Measurements from ENCODE around the gene GRAMD1A.
"Not testable (repeated sequence)": the region's sequence is repeated elsewhere in the genome, so short reads cannot be mapped to it uniquely, and the experiment has no call there.

GRAMD1A gene

DNA sequence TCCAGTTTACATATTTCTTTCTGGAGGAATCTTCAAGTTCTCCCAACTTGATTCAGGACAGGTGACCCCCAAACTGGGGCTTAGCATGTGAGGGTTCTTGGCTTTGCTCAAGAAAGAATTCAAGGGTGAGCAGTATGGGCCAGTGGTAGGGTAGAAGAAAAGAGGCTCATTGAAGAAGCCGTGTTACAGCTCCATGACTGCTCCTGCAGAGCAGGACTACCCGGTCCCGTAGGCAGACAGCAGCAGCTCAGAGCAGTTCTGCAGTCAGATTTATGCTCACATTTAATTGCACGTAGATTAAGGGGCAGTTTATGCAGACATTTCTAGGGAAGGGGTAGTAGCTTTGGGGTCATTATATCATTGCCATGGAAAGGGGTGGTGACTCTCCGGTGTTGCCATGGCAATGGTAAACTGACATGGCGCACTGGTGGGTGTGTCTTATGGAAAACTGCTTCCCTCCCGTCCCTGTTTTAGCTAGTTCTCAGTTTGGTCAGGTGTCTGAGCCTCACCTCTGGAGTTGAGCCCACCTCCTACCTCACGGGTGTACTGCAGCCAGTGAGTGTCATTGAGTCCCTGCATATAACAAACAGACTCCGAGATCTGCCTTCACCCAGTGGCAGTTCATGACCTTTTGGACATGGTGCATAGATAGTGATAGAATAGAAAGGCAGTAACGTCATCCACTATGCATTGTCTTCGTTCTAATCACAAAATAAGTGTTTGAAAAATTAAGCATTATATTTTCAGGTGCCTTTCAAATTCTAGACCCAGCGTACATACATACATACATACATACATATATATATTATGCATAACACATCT is 20.1 kb upstream of the GRAMD1A start:
- DNase-seq = no peak

DNA sequence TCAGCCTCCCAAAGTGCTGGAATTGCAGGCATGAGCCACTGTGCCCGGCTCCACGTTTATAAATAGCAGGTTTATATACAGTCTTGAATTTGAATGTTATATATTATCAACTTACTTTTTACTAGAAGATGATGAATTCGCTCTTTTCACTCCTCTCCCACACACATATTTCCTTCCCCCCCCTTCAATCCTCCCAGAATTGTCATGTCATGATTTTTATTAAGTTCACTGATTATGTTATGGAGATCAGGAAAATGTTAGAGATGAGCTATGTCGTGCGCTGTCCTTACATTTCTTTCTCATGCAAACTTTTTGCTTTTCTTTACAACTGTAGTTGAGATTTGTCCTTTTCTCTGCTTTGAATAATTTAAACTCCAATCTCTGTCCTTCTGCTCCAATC is 17.8 kb upstream of the GRAMD1A start:
- no peak for DNase-seq

- no peak for DNase-seq
Measured at GRCh38 chr19:34983786-34984185, 16.3 kb upstream of the GRAMD1A start.

GRCh38 chr19:34984287-34984686 is 15.8 kb upstream of the GRAMD1A start:
- DNase-seq = no peak

GRCh38 chr19:34985249-34986022 is 14.7 kb upstream of the GRAMD1A start:
- no peak for DNase-seq

DNA sequence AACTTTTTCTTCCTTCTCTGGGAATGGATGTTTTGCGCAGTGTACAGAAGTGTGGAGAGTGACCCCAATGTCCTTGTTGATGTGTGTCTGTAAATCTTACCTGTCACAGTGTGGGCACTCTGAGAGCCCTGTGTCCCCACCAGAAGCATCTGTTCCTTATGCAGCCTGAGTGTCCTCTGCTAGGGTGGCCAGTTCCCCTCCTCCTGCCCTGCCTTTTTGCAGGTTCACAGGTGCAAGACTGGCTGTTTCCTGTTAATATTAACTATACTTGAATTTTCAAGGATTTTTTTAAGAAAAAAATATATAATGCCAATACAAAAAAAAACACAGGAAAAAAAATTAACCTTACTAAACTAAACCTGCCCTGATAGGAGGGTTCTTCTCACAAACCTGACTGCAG is 12.0 kb upstream of the GRAMD1A start:
- no peak for DNase-seq

DNA sequence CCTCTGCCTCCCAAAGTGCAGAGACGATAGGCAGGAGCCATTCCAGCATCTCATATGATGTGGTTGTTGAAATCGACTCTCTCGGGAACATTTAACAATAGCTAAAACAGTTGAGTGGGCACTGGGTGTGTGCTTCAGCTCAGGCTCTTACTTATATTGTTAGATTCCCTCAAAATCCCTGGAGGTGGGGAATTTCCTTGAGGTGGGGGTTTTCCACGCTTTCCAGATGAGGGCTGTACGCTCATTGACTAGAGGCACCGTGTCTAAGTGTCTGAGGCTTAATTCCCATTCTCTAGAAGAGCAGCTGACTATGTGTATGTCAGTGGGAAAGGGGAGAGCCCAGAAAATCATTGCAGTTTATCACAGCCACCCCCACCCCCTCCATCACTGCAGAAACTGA is 10.8 kb upstream of the GRAMD1A start:
- DNase-seq = no peak

GRCh38 chr19:34990578-34991192 is 9.4 kb upstream of the GRAMD1A start:
- DNase-seq = no peak

DNA sequence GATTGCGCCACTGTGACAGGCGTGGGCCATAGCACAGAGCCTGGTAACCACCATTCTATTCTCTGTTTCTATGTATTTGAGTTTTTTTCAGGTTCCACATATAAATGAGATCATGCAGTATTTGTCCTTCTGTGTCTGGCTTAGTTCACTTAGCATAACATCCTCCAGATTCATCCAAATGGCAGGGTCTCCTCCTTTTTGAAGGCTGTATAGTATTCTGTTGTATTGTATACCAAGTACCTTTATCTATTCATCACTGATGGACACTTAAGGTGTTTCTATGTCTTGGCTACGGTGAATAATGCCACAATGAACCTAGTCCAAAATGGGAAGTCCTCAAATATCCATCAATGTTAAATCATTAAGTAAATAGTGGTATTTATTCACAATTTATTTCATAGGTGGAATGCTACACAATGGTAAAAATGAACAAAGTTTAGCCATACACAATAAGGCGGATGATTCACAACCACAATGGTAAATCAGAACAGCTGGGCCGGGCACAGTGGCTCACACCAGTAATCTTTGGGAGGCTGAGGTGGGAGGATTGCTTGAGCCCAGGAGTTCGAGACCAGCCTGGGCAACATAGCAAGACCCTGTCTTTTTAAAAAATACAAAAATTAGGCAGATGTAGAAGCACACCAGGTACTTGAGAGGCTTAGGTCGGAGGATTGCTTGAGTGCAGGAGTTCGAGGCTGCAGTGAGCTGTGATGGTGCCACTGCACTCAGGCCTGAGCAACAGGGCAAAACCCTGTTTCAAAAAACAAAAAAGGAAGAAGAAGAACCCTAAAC is 8.4 kb upstream of the GRAMD1A start:
- no peak for DNase-seq

DNA sequence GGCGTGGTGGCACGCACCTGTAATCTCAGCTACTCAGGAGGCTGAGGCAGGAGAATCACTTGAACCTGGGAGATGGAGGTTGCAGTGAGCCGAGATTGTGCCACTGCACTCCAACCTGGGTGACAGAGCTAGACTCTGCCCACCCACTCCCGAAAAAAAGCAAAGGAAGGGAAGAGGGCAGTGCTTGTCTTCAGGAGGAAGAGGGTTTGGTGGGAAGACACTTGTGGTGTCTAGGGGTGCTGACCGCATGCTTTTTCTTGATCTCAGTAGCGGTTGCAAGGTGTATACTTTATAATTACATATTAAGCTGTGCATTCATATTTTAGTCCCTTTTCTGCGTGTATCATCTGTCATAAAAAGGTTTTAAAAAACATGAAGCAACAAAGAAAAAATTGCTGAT is 7.5 kb upstream of the GRAMD1A start:
- DNase-seq = not testable (repeated sequence)

DNA sequence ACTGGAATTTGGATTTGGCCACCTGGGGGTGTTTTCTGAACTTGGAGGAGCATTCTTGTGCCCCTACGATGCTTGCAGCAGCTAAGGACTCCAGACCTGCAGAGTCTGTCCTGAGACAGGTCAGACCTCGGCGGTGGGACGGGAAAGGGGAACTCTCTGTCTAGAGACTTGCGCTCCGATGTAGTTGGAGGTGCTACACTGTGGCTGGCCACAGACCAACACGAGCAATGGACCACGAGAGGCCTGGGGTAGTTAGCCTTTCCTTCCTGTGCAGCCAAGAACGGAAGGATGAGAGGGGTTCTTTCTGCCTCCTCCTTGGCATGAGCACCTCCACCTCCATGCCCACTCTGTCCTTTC is 5.9 kb upstream of the GRAMD1A start:
- DNase-seq = no peak

DNA sequence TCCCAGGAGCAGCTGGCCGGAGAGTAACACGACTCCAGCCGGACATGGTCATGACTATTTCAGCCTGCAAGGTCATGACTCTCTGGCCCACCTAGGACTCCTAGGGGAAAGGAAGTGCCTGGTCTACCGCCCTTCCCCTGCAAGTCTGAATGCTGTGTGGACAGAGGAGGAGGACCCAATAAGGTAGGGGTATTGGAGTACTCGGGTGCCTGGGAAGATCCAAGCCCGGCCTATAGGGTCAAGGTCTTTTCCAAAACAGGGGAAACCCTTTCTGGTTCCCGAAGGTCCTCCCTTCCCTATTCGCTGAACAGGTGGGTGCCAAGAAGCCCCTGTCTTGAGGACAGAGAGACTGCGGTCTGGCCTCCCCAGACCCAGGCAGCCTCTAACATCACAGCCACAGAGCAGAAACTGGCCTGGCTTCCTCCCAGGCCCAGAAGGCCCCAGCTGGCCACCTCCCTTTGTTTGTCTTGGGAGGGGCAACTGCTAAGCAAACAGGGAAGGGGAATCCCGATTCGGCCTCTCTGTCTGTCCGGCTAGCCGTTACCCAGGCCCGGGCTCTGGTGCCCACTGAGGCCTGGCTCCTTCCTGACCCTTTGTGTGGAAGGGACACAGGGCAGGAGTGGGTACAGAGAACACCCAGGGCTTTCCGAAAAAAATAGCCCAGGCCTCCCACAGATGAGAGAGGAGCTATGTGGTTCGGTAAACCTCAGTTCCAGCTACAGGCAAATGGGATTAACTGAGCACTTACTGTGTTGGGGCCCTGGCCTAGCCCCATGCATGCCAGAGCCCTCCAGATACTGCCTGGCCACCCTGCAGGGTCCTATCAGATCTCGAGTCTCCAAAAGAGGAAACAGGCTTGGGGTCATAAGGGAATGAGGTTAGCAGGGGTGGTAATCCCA is 5.2 kb upstream of the GRAMD1A start:
- DNase-seq = no peak

- no peak for DNase-seq
Measured at GRCh38 chr19:34995551-34995950, 4.6 kb upstream of the GRAMD1A start.

DNA sequence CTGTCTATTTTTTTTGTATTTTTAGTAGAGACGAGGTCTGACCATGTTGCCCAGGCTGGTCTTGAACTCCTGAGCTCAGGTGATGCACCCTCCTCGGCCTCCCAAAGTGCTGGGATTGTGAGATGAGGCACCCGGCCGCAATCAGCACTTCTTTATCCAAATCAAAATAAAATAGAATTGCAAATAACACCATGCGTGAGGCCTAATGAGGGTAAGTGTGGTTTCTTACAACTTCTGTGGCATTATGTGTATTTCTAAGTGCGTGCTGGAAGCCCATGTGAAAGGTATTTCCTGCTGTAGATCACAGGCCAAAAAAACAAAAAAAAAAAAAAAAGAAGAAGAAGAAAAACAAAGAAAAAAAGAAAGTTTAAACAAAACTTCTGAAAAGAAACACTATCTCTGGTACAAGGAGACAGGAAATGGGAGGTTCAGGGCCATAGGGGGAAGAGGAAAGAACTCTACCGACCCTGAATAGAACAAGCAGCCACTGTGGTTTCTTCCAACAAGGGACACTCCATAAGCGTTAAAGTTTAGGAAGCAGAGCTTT is 3.0 kb upstream of the GRAMD1A start:
- no peak for DNase-seq

DNA sequence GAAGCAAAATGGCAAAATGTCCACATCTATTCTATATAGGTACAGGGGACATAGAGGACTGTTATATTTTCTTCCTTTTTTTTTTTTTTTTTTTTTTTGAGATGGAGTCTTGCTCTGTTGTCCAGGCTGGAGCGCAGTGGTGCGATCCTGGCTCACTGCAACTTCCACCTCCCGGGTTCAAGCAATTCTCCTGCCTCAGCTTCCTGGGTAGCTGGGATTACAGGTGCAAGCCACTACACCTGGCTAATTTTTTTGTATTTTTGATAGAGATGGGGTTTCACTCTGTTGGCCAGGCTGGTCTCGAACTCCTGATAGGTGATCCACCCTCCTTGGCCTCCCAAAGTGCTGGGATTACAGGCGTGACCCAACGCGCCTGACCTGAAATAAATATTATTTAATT is 1.9 kb upstream of the GRAMD1A start:
- not testable (repeated sequence) for DNase-seq

DNA sequence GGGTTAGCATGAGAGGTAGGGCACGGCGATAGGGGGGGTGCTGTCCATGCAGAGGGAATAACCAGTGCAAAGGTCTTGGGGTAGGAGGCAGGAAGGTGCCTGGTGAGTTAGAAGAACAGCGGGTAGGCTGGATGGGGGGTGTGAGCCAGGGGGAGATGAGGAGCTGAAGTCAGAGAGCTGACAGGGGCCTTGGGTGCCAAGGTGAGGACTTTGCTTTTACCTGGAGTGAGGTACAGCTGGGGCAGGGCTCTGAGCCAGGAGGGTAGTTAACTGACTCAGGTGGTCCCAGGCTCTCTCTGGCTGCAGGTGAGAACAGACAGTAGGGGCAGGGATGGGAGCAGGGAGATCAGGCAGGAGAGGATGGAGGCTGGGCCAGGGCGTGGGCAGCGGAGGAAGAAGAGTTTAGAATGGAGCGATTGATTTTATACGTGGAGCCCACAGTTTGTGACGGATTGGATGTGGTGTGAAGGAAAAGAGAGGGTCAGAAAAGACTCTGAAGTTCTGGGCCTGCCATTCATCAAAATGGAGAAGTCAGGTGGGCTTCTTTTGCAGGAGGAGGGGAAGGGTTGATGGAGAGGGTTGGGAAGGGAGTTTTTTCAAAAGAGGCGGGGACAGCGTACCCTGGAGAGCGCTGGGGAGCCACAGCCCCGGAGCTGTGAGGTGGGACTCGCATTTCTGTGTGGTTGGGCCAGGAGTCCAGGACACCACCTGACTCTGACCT is 1.2 kb upstream of the GRAMD1A start:
- no peak for DNase-seq

GRCh38 chr19:35000338-35000646 is 169 bp downstream of the GRAMD1A start:
- no peak for DNase-seq

DNA sequence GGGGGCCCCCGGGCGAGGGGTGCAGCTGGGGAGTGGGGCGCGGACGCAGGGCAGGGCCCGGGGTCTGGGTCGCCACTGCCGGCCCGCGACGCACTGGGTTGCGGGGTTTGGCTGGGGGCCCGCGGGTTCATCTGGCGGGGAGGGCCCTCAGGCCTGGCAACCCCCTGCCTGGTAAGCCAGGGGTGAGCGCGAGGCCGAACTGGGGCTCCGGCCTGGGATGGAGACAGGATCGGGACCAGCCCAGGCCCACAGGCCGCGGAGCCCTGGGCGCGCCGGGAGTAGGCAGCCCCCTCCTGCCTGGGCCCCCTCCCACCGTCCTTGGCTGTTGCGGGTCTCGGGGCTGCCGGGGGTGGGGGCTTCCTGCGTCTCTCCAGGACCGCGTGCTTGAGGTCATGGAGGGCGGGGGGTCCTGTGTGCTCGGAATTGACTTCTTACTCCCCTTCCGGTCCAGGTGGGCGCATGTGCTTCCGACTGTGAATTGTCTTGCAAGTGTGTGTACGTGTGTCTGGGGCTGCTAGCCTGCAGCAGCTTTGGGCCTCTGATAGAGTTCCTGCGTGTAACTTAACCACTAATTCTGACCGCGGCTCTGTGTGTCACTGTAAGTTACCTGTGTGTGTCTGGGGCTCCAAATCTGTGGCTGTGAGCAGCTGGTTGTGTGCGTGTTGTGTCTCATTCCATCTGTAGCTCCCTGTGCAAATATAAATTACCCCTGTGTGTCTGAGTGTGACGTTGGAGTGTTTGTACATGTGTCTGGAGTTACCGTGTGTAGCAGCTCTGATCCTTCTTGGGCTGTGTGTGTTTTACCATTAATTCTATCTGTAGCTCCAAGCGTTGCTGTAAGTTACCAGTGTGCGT is 751 bp downstream of the GRAMD1A start:
- DNase-seq = peak; percentile 28

- DNase-seq = no peak
Measured at GRCh38 chr19:35002037-35002535, 2.0 kb downstream of the GRAMD1A start.

Measured in fibroblast of skin of right quadriceps (primary cell).